Cardiac muscle cell (in vitro differentiated cells and primary cell): ENCODE data around the gene LRRC75B. TPM values are rescaled to one million over a fixed set of nuclear protein-coding genes. Genes with fewer than 3 reads are reported as not detected.
"Not testable (repeated sequence)": the region's sequence is repeated elsewhere in the genome, so short reads cannot be mapped to it uniquely, and the experiment has no call there.

Source experiments
- DNase-seq, 2 donors: peaks; one replicate each; pipeline versions ENCODE4 v3.0.0 to v3.0.0-alpha.2; 2010 to 2017; ENCODE audit warnings: low read depth in 1 of 2, low spot score in 1 of 2
- H3K27ac ChIP-seq: fragments of 200-600 bp; sonication (generic); 2 replicates; pipeline ENCODE4 v1.5.1; 2016
- H3K27me3 ChIP-seq: fragments of 200-600 bp; sonication (generic); 2 replicates; pipeline ENCODE4 v1.6.0; 2016; ENCODE audit warnings: control low read depth
- H3K36me3 ChIP-seq: fragments of 200-600 bp; sonication (generic); 2 replicates; pipeline ENCODE4 v1.5.1; 2016; ENCODE audit warnings: control low read depth
- H3K4me1 ChIP-seq: fragments of 200-600 bp; sonication (generic); 2 replicates; pipeline ENCODE4 v1.8.1; 2017; ENCODE audit warnings: low read depth, mild to moderate bottlenecking, mixed run types
- H3K4me3 ChIP-seq: fragments of 200-600 bp; sonication (generic); 2 replicates; pipeline ENCODE4 v1.5.1; 2016; ENCODE audit warnings: mild to moderate bottlenecking
- H3K9me3 ChIP-seq: fragments of 200-600 bp; sonication (generic); 2 replicates; pipeline ENCODE4 v1.5.1; 2017; ENCODE audit warnings: low read depth, mild to moderate bottlenecking, control low read depth
- polyA plus RNA-seq: library from polyadenylated mRNA; unstranded; fragments of >200 nt; fragmentation: Nextera tagmentation; extraction: Ambion mirVana; gene quantifications from 2 replicates; pipeline ENCODE4 v1.2.1, GENCODE V29; 2016
- total RNA-seq: library from RNA; depleted of rRNA; stranded (reverse); fragments of >200 nt; gene quantifications from 2 replicates; pipeline ENCODE4 v1.2.3, GENCODE V29; 2016
- TF ChIP-seq, protein P1 (sequence below): IDR thresholded peaks from 2 replicates; pipeline ENCODE4 v1.5.1; 2012; ENCODE audit warnings: low read depth, mild to moderate bottlenecking, low read length

LRRC75B gene
- total and polyA plus RNA-seq, 2 experiments from 2014 or later = 42.4 to 48.4 TPM

DNA sequence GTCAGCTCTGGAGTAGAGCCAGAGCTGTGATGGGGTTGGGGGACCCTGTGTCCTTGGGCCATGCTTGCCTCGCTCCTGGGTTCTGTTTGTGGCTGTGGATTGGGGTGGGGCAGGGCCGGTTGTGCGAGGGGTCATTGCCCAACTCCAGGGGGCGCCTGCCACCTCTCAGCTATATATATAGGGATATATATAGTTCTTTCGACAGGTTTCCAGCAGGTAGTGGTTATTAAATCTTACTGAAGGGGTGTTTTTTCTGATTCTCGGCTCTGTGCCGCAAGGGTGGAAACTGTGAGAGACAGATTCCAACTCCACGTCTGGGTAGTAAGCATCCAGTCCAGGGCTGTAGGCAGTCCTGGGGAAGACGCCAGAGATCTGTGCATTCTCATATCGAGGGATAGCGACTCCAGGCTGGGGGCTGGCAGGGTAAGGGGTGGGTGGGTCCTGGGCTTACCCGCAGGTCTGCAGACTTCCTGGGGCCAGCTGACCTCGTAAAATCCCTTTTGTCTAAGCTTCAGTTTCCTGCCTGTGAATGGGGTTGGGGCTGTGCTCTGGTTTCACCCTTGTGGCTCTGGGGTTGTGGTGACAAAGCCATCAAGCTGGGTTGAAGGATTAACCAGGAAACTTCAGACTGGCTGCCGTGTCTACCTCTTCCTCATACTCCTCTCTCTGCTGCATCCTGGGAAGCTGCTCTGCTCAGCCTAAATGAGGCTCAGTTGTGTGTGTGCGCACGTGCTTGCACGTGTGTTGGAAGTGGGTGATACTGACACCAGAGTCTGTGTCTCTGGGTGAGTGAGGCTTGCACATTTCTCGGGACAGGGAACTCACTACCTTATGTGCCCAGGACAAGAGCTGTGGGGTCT, 11.1 kb upstream of the LRRC75B start:
- not testable (repeated sequence) for H3K4me3 ChIP-seq, DNase-seq, H3K36me3 ChIP-seq, H3K9me3 ChIP-seq, H3K27me3 ChIP-seq
- TF ChIP-seq, protein P1, sequence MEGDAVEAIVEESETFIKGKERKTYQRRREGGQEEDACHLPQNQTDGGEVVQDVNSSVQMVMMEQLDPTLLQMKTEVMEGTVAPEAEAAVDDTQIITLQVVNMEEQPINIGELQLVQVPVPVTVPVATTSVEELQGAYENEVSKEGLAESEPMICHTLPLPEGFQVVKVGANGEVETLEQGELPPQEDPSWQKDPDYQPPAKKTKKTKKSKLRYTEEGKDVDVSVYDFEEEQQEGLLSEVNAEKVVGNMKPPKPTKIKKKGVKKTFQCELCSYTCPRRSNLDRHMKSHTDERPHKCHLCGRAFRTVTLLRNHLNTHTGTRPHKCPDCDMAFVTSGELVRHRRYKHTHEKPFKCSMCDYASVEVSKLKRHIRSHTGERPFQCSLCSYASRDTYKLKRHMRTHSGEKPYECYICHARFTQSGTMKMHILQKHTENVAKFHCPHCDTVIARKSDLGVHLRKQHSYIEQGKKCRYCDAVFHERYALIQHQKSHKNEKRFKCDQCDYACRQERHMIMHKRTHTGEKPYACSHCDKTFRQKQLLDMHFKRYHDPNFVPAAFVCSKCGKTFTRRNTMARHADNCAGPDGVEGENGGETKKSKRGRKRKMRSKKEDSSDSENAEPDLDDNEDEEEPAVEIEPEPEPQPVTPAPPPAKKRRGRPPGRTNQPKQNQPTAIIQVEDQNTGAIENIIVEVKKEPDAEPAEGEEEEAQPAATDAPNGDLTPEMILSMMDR = peak; percentile 7
- peaks cover 15% of the 10 kb centered on the region for H3K4me1 ChIP-seq
- H3K27ac ChIP-seq = peak overlapping the region; percentile 86

GRCh38 chr22:24602847-24603769, 10.2 kb upstream of the LRRC75B start, which contains the start of gene GGT1:
Gene GGT1, plus strand, starts transcription at chr22:24603193. Its CDS starts 7,889 bp downstream, at chr22:24611082.
- not testable (repeated sequence) for DNase-seq, H3K4me3 ChIP-seq, H3K9me3 ChIP-seq, H3K27me3 ChIP-seq, H3K36me3 ChIP-seq
- Histone ChIP-seq H3K27ac (peak within 1 kb of the TSS; percentile 86), H3K4me1 (peaks cover 15% of the 10 kb centered on the region)

DNA sequence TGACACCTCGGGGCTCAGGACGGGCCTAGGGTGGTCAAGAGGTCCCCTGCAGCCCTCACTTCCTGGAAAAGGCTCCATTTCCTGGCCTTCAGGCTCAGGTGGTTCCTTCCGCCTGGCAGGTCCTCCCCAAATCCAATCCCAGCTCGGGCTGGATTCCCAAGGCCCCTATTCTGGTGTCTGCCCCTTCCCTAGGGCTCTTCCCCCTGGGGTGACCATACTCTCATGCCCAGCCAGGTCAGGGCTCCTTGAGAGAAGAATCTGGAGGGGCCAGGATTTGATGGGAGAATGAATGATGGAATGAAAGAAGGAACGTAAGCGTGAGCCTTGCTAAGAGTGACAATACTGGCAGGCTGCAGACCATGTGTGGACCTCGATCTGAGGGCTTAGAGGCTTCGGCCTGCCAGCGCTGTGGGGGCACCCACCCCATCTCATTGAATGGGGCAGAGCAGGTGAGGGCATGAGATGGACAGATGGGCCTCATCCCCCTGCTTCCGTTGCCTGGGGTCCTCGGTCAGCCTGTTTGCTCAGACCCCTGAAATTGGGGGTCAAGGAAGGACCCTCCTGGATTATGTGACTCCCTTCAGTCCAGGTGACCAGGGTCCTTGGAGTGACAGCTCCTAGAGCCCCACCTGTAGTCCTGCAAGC, 9.4 kb upstream of the LRRC75B start:
- not testable (repeated sequence) for H3K9me3 ChIP-seq, H3K27ac ChIP-seq, H3K36me3 ChIP-seq, H3K4me3 ChIP-seq, H3K27me3 ChIP-seq, DNase-seq
- H3K4me1 ChIP-seq = peaks cover 15% of the 10 kb centered on the region

DNA sequence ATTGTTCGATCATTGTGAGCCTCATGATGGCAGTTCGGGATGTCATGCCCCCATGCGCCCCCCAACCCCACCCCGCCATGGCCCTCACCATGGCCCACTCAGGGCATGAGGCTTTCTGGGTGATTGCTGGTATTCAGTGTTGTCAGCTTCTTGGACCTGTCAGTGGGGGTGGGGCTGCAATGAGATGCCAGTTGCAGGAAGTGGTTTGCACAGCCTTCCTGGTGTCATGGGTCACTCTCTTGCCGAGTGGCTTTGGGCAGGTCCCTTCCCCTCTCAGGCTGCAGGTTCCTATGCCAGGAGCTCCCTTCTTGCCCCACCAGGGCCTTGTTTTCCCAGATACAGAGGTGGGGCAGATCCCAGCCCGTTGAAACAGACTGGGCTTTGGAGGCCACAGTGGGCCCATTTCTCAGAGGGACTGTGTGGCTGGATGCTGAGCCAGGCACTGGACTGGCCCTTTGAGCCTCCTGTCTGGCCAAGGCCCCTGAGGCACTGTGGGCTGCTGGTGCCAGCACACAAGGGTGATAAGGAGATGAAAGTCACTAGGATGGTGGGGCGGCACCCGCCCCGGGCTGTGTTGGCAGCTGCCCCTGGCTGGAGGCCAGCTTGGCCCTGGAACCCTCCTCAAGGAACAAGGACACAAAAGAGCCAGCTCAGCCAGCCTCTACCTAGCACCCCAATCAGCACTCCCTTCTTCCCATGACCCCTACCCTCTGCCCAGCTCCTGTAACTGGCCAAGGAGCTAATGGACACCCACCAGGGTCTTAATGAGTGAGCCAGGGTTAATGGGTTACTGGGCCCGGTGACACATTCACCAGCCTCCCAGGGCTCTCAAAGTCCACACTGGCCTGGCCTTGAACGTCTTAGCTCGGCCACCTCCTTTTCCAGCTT, 8.6 kb upstream of the LRRC75B start:
- Histone ChIP-seq H3K4me1 (peaks cover 15% of the 10 kb centered on the region), H3K27ac (no peak overlapping the region), H3K27me3 (no peaks in the 10 kb centered on the region), H3K4me3 (no peak overlapping the region), H3K9me3 (no peaks in the 10 kb centered on the region), H3K36me3 (no peaks in the 10 kb centered on the region)
- TF ChIP-seq, protein P1 = no peak
- DNase-seq = no peak

DNA sequence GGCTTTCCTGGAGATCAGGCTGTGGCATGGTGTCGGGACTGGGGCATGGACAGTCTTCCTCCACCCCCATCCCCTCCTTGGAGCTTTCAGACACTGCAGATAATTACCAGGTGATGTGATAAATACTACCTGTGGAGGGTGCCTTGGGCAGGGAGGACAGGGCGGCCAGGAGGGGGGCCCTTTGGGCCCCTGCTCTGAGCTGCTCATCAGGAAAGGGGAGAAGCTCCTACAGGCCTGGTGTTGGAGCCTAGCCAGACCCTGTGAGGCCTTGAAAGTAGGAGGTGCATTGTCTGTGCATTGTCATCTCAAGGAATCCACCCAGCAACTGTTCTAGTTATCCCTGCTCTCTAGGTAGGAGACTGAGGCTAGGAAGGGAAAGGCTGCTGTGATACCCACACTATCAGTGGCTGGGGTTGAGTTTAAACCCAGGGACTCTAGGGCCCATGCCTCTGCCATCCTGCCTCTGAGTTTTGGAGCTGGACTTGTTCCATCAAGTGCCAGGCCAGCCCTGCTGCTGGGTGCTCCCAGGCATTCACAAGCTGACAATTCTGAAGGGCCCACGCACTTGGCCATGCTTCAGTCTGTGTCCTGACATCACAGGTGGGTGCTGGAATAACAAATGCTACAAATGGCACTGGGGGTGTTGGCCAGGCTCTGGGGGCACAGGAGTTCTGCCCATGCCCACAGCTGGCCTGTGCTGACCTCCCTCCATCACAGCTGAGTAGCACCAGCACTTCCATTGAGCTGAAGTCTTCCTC, 7.3 kb upstream of the LRRC75B start:
- peak in 1 of 2 donors; percentile 38 for DNase-seq
- H3K4me3 ChIP-seq, H3K36me3 ChIP-seq: not testable (repeated sequence)

DNA sequence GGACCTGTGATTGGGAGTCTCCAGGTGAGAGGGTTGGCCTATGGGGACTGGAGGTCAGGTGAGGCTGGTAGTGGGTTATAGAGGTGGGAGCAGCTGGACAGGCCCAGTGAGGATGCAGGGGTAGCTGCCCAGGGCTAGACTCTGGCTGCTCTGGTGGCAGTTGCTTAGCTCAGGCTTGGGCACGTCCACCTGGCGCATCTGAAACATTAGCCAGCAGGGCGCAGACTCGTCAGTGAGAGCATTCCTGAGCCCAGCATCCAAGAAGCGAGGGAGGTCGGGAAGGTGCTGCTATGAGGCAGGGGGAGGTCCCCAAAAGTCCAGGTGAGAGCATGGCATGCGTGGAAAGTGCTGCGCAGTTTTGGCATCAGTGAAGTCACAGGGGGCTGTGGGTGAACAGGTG, 6.6 kb upstream of the LRRC75B start:
- Histone ChIP-seq H3K4me3 (no peak overlapping the region), H3K36me3 (no peaks in the 10 kb centered on the region), H3K27ac (no peak overlapping the region), H3K4me1 (peaks cover 15% of the 10 kb centered on the region), H3K27me3 (no peaks in the 10 kb centered on the region), H3K9me3 (no peaks in the 10 kb centered on the region)
- TF ChIP-seq, protein P1 = no peak
- DNase-seq = no peak

More for the DNA sequence above, 7.3 kb upstream of the LRRC75B start:
- H3K27me3 ChIP-seq, H3K9me3 ChIP-seq, H3K27ac ChIP-seq: not testable (repeated sequence)
- H3K4me1 ChIP-seq = peaks cover 15% of the 10 kb centered on the region

DNA sequence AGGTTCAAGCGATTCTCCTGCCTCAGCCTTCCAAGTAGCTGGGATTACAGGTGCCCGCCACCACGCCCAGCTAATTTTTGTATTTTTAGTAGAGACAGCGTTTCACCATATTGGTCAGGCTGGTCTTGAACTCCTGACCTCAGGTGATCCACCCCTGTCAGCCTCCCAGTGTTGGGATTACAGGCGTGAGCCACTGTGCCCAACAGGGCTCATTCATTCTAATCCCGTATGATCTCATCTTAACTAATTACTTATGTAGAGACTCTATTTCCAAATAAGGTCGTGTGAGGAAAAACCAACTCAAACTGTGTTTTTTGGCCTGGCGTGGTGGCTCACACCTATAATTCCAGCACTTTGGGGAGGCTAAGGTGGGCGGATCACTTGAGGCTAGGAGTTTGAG, 4.2 kb upstream of the LRRC75B start:
- H3K36me3 ChIP-seq, H3K27ac ChIP-seq, H3K9me3 ChIP-seq, H3K4me3 ChIP-seq, H3K4me1 ChIP-seq, DNase-seq, H3K27me3 ChIP-seq: not testable (repeated sequence)
